DLD1 (cell line): ENCODE measurements around the gene UACA.
"Not testable (repeated sequence)": the region's sequence is repeated elsewhere in the genome, so short reads cannot be mapped to it uniquely, and the experiment has no call there.

Experiments
- in situ Hi-C: cut with HindIII; loops from 2 replicates; pipeline ENCODE4 v1.10.0; 2017; ENCODE audit warnings: low sequenced_read_pairs

The UACA gene

GRCh38 chr15:70669006-70669602 is 94.3 kb downstream of the UACA start:
- in situ Hi-C loops, result no loop called here

GRCh38 chr15:70665599-70665998 is 97.8 kb downstream of the UACA start:
- in situ Hi-C loops, result no loop called here

DNA sequence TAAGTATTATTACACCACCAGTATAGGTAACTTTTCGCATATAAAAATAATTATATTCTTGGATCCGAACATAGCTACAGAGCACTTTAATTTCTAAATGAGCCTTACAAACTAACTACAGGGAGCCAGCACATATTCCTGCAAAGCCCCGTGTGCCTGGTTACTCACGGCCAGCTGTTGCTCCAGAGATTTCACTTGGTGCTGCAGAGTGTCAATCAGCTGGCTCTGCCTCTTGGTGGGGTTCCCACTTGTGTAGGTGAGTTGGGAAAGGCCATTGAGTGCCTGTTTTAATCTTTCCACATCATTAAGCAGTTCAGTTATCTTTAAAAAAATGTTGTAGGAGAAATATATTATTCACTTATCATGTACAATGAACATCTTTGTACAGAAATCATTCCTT is 98.9 kb downstream of the UACA start:
- in situ Hi-C loops, result no loop called here

- in situ Hi-C loops, result not testable (repeated sequence)
Observed at GRCh38 chr15:70663069-70663468, 100.3 kb downstream of the UACA start.

GRCh38 chr15:70659662-70660061 is 103.7 kb downstream of the UACA start:
- in situ Hi-C loops, result no loop called here

GRCh38 chr15:70658641-70659040 is 104.7 kb downstream of the UACA start:
- in situ Hi-C loops, result no loop called here

- in situ Hi-C loops, result no loop called here
Observed at GRCh38 chr15:70653426-70653825, 109.9 kb downstream of the UACA start.

DNA sequence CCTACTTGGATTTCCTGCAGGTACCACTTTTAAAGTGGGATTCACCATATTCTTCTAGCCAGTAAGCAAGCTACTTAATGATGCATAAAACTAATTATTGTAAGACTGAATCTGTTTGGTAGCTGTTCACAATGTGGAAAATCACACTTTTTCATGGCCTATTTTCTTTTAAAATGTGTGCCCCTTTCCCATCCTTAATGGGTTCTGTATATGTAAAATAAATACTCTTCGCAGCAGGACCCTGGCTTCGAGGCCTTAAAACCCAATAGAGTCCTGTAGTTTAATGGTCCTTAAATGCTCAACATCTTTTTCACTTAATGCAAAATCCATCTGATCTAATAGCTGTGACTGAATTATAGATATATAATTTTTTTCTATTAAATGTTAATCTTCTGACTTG is 111.0 kb downstream of the UACA start:
- in situ Hi-C loops, result no loop called here

- in situ Hi-C loops, result no loop called here
Observed at GRCh38 chr15:70651303-70651845, 112.0 kb downstream of the UACA start.

- in situ Hi-C loops, result no loop called here
Observed at GRCh38 chr15:70650567-70651302, 112.6 kb downstream of the UACA start.

- in situ Hi-C loops, result no loop called here
Observed at GRCh38 chr15:70647396-70647795, 116.0 kb downstream of the UACA start.

DNA sequence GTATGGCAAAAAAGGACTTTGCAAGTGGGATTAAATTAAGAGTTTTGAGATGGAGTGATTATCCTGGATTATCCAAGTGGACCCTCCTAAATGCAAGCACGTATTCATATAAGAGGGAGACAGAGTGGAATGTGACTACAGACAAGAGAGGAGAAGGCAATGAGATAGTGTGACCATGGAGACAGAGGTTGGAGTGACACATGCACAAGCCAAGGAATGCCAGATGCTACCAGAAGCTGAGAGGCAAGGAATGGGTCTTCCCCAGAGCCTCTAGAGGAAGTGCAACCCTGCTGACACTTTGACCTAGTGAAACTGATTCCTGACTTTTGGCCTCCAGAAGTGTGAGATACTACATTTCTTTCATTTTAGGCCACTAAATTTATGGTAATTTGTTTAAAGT is 117.2 kb downstream of the UACA start:
- in situ Hi-C loops, result no loop called here

DNA sequence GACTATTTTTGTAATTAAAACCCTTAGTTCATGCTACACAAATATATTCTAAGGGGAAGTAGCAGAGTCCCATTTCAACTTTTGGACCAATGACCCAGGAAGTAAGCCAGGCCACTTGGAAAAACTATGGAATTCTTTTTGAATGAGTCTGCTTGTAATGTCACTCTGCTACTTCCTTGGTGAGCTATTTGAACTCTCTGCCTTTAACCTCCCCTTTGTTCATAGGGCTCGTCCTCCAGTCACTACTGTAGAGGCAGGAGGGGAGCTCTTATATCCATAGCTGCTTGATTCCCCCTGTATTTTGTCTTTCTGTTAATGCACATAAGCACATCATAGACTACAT is 119.6 kb downstream of the UACA start:
- in situ Hi-C loops, result no loop called here

GRCh38 chr15:70643106-70643782 is 120.1 kb downstream of the UACA start:
- in situ Hi-C loops, result no loop called here

DNA sequence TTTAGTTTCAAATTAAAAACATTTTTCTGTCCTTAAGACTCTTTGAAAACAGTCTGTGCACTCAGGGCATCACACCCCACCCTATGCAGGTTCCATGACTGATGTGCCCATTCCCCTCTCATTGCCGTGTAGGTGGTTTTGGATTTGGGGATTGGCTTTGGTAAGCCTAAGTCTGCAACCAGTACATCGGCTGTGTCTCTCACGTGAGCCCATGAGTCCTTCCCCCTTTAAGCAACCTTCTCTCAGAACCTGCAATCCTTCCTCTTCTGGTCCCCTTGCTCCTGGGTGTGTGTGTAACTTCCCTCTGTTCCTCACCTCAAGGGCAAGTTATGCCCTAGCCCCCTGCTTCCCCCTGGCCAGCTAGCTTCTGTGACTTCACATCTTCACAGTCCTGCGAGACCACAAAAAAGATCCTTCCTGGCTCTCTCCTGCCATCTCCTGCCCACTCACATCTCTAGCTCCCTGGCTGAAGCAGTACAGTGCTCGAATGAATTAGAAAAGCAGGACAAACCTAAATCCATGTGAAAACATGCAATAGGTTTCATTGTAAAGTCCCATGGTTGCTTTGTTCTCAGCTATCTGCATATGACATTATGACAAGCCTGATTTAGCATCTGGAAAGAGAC is 126.7 kb downstream of the UACA start:
- in situ Hi-C loops, result no loop called here

GRCh38 chr15:70635895-70636294 is 127.5 kb downstream of the UACA start:
- in situ Hi-C loops, result no loop called here

DNA sequence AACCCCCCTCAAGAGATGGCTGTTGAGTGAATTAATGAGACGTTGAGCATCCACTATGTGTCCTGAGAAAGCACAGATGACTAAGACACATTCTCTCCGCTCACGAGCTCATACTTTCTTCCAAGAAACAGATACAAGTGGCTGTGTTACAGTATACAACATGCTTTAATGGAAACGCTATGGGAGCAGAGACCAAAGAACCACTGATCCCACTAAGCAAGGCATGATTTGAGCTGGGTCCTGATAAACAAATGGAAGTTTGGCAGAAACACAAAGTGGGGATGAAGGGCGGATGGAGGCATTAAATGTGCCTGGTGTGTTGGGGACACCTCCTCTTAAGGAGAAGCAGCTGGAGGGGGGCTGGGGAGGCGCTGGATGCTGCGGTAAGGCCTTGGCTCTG is 129.4 kb downstream of the UACA start:
- in situ Hi-C loops, result no loop called here

DNA sequence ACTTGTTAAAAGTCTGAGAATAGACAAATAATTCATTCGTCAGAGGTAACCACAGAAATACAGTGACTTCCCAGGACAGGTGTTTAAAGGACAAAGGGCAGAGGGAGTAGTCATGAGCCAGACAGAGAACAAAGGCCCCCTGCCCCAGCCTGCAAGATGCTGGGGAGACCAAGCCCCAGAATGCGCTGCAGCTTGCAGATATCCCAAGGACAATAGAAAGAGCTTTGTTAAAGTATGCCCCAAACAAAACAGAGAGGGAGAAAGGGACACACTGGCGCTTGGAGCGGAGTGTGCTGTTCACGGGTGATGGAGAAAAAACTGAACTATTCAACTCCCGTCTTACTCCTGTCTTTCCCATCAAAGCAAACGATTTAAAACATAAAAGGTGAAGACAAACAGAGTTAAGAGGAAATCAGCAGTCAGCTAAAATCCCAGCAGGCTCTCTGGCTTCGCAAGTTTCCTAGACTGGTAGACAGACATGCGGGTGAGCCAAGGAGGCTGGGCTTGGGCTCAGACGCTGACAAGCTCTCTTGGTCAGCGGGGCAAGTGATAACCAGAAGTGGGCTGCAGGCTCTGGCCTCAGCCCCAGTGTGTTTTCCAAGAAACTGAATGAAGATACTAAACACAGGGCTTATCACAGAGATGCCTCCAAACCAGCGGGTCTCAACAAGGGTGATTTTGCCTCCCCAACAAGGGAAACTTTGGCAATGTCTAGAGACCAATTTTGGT is 130.1 kb downstream of the UACA start:
- in situ Hi-C loops, result no loop called here

- in situ Hi-C loops, result no loop called here
Observed at GRCh38 chr15:70632491-70633102, 130.8 kb downstream of the UACA start.

DNA sequence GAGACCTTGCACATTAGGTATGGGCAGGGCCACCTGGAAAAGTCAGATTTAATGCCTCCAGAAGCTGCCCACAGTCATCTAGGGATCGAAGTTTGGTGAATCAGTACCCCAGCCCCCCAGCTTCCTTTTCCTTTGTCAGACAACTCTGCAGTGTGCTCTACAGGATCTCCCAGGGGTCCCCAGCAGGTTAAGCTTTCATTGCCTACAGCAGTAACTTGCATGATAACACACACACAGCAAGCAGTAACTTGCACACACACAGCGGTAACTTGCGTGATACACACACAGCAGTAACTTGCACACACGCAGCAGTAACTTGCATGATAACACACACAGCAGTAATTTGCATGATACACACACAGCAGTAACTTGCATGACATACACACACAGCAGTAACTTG is 131.3 kb downstream of the UACA start:
- in situ Hi-C loops, result no loop called here
